GM15510 (cell line): ENCODE results near the gene EID2.

Experiments used
- POLR2A ChIP-seq: IDR thresholded peaks from 3 replicates; pipeline ENCODE4 v1.6.1; 2011; ENCODE audit warnings: borderline replicate concordance; ENCODE audit not compliant: insufficient read length; ENCODE audit errors: extremely low read depth

EID2 gene

GRCh38 chr19:39516270-39516669 lies 23.7 kb downstream of the EID2 start:
- no peak for TF ChIP-seq POLR2A

- TF ChIP-seq POLR2A = no peak
Observed at GRCh38 chr19:39515551-39516191, 24.3 kb downstream of the EID2 start.

- TF ChIP-seq POLR2A = no peak
Observed at GRCh38 chr19:39514840-39515550, 25.0 kb downstream of the EID2 start, which contains the start of gene SELENOV. Gene SELENOV (plus strand): TSS chr19:39515139. CDS start chr19:39515213, 74 bp downstream.

GRCh38 chr19:39512988-39513387 lies 27.0 kb downstream of the EID2 start:
- TF ChIP-seq POLR2A = no peak

- no peak for TF ChIP-seq POLR2A
Observed at GRCh38 chr19:39509233-39509632, 30.7 kb downstream of the EID2 start.

GRCh38 chr19:39508629-39509028 lies 31.3 kb downstream of the EID2 start:
- TF ChIP-seq POLR2A = no peak

- TF ChIP-seq POLR2A = no peak
Observed at GRCh38 chr19:39507715-39508364, 32.1 kb downstream of the EID2 start.

GRCh38 chr19:39506944-39507714 lies 32.8 kb downstream of the EID2 start:
- peak; percentile 68 for TF ChIP-seq POLR2A

GRCh38 chr19:39506598-39506943 lies 33.4 kb downstream of the EID2 start:
- TF ChIP-seq POLR2A = no peak

GRCh38 chr19:39502640-39503417 lies 37.1 kb downstream of the EID2 start:
- no peak for TF ChIP-seq POLR2A

GRCh38 chr19:39501340-39501739 lies 38.6 kb downstream of the EID2 start:
- no peak for TF ChIP-seq POLR2A

GRCh38 chr19:39500543-39500942 lies 39.4 kb downstream of the EID2 start:
- no peak for TF ChIP-seq POLR2A

GRCh38 chr19:39499932-39500331 lies 40.0 kb downstream of the EID2 start:
- TF ChIP-seq POLR2A = no peak
